GM23338 (cell line): ENCODE results near the gene XIST.

Experiments
- EZH2 ChIP-seq: fragments of 200-600 bp; sonication (generic); IDR thresholded peaks from one replicate; pipeline ENCODE4 v1.8.0; 2017; ENCODE audit warnings: antibody characterized with exemption, mild to moderate bottlenecking, low read depth; ENCODE audit not compliant: unreplicated experiment
- POLR2AphosphoS5 ChIP-seq: IDR thresholded peaks from 2 replicates; pipeline ENCODE4 v1.6.1; 2016; ENCODE audit warnings: antibody characterized with exemption, low read depth
- ZNF114 ChIP-seq: fragments of 250-450 bp; sonication (Bioruptor Pico); IDR thresholded peaks from 2 replicates; pipeline ENCODE4 v1.5.0; 2020; ENCODE audit warnings: mild to moderate bottlenecking, moderate library complexity
- ZNF462 ChIP-seq: fragments of 250-450 bp; sonication (Bioruptor Pico); IDR thresholded peaks from 2 replicates; pipeline ENCODE4 v1.5.0; 2020; ENCODE audit warnings: mild to moderate bottlenecking, moderate library complexity
- TF ChIP-seq, protein P1 (sequence below), 2 experiments: fragments of 200-600 bp in 1 of 2; sonication (generic) in 1 of 2; conservative IDR thresholded peaks; 2 replicates each; pipeline versions ENCODE4 v1.5.1 to v1.6.1; 2016 to 2017; ENCODE audit warnings: antibody characterized with exemption in 2 of 2, low read depth in 2 of 2, mild to moderate bottlenecking in 2 of 2, moderate library complexity in 1 of 2
- TF ChIP-seq, protein P2 (sequence below): IDR thresholded peaks from one replicate; pipeline ENCODE4 v1.6.1; 2018; ENCODE audit warnings: antibody characterized with exemption; ENCODE audit not compliant: unreplicated experiment

- TF ChIP-seq, protein P1, sequence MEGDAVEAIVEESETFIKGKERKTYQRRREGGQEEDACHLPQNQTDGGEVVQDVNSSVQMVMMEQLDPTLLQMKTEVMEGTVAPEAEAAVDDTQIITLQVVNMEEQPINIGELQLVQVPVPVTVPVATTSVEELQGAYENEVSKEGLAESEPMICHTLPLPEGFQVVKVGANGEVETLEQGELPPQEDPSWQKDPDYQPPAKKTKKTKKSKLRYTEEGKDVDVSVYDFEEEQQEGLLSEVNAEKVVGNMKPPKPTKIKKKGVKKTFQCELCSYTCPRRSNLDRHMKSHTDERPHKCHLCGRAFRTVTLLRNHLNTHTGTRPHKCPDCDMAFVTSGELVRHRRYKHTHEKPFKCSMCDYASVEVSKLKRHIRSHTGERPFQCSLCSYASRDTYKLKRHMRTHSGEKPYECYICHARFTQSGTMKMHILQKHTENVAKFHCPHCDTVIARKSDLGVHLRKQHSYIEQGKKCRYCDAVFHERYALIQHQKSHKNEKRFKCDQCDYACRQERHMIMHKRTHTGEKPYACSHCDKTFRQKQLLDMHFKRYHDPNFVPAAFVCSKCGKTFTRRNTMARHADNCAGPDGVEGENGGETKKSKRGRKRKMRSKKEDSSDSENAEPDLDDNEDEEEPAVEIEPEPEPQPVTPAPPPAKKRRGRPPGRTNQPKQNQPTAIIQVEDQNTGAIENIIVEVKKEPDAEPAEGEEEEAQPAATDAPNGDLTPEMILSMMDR (conservative IDR thresholded peaks at IDR 0.05; ENCODE audit: low read depth in 2 of 2), result no peak
- no peak for TF ChIP-seq ZNF114 (CRISPR knock-in tag)
- TF ChIP-seq EZH2, result no peak
- TF ChIP-seq POLR2AphosphoS5, result no peak
- TF ChIP-seq ZNF462, result no peak
- TF ChIP-seq, protein P2, sequence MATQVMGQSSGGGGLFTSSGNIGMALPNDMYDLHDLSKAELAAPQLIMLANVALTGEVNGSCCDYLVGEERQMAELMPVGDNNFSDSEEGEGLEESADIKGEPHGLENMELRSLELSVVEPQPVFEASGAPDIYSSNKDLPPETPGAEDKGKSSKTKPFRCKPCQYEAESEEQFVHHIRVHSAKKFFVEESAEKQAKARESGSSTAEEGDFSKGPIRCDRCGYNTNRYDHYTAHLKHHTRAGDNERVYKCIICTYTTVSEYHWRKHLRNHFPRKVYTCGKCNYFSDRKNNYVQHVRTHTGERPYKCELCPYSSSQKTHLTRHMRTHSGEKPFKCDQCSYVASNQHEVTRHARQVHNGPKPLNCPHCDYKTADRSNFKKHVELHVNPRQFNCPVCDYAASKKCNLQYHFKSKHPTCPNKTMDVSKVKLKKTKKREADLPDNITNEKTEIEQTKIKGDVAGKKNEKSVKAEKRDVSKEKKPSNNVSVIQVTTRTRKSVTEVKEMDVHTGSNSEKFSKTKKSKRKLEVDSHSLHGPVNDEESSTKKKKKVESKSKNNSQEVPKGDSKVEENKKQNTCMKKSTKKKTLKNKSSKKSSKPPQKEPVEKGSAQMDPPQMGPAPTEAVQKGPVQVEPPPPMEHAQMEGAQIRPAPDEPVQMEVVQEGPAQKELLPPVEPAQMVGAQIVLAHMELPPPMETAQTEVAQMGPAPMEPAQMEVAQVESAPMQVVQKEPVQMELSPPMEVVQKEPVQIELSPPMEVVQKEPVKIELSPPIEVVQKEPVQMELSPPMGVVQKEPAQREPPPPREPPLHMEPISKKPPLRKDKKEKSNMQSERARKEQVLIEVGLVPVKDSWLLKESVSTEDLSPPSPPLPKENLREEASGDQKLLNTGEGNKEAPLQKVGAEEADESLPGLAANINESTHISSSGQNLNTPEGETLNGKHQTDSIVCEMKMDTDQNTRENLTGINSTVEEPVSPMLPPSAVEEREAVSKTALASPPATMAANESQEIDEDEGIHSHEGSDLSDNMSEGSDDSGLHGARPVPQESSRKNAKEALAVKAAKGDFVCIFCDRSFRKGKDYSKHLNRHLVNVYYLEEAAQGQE, result no peak
Observed at GRCh38 chrX:73839152-73839551, 13.4 kb downstream of the XIST start.
